Measurements from ENCODE around the gene SPRR2D. TPM values are rescaled to one million over a fixed set of nuclear protein-coding genes. Genes with fewer than 3 reads are reported as not detected.

SPRR2D gene
- total and polyA plus RNA-seq, 2 experiments from 2014 or later = not detected

- no peak overlapping the region for H3K27ac ChIP-seq (ENCODE audit: low read depth)
- H3F3A ChIP-seq (replicated peaks; ENCODE audit: low read depth) = no peaks in the 10 kb centered on the region
- Mint-ChIP-seq H3K9me3 (no peaks in the 10 kb centered on the region), H3K27ac (no peak overlapping the region), H3K27me3 (ENCODE audit: insufficient read depth, low read depth, poor library complexity) (peaks cover 2% of the 10 kb centered on the region), H3K36me3 (ENCODE audit: low read depth) (no peaks in the 10 kb centered on the region), H3K4me3 (no peak overlapping the region), H3K4me1 (peaks cover 7% of the 10 kb centered on the region; the same call in 2 of the 3 replicates)
- no peak for DNase-seq (ENCODE audit: low spot score)
- H3K4me3 ChIP-seq = no peak overlapping the region
- H4K20me1 ChIP-seq (replicated peaks; ENCODE audit: insufficient read depth) = no peaks in the 10 kb centered on the region
- no peak overlapping the region for H3K4me2 ChIP-seq
- no peaks in the 10 kb centered on the region for H3K27me3 ChIP-seq (ENCODE audit: insufficient read depth)
- no peak for TF ChIP-seq NANOG (IDR thresholded peaks at IDR 0.05; ENCODE audit: borderline replicate concordance)
- TF ChIP-seq, protein P1, sequence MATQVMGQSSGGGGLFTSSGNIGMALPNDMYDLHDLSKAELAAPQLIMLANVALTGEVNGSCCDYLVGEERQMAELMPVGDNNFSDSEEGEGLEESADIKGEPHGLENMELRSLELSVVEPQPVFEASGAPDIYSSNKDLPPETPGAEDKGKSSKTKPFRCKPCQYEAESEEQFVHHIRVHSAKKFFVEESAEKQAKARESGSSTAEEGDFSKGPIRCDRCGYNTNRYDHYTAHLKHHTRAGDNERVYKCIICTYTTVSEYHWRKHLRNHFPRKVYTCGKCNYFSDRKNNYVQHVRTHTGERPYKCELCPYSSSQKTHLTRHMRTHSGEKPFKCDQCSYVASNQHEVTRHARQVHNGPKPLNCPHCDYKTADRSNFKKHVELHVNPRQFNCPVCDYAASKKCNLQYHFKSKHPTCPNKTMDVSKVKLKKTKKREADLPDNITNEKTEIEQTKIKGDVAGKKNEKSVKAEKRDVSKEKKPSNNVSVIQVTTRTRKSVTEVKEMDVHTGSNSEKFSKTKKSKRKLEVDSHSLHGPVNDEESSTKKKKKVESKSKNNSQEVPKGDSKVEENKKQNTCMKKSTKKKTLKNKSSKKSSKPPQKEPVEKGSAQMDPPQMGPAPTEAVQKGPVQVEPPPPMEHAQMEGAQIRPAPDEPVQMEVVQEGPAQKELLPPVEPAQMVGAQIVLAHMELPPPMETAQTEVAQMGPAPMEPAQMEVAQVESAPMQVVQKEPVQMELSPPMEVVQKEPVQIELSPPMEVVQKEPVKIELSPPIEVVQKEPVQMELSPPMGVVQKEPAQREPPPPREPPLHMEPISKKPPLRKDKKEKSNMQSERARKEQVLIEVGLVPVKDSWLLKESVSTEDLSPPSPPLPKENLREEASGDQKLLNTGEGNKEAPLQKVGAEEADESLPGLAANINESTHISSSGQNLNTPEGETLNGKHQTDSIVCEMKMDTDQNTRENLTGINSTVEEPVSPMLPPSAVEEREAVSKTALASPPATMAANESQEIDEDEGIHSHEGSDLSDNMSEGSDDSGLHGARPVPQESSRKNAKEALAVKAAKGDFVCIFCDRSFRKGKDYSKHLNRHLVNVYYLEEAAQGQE (IDR thresholded peaks at IDR 0.05; ENCODE audit: unreplicated experiment) = no peak
- TF ChIP-seq, protein P2, sequence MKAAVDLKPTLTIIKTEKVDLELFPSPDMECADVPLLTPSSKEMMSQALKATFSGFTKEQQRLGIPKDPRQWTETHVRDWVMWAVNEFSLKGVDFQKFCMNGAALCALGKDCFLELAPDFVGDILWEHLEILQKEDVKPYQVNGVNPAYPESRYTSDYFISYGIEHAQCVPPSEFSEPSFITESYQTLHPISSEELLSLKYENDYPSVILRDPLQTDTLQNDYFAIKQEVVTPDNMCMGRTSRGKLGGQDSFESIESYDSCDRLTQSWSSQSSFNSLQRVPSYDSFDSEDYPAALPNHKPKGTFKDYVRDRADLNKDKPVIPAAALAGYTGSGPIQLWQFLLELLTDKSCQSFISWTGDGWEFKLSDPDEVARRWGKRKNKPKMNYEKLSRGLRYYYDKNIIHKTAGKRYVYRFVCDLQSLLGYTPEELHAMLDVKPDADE (IDR thresholded peaks at IDR 0.05) = no peak
- no peak for TF ChIP-seq JUNB (IDR thresholded peaks at IDR 0.05; ENCODE audit: unreplicated experiment)
- no peak for TF ChIP-seq ZNF331 (CRISPR knock-in tag; IDR thresholded peaks at IDR 0.05; ENCODE audit: low read depth)
- no peak for TF ChIP-seq EZH2phosphoT487 (IDR thresholded peaks at IDR 0.05; ENCODE audit: unreplicated experiment)
- TF ChIP-seq CREB1 (CRISPR knock-in tag; IDR thresholded peaks at IDR 0.05; ENCODE audit: low read depth) = no peak
- no peaks in the 10 kb centered on the region for H3K79me2 ChIP-seq (replicated peaks; ENCODE audit: insufficient read depth)
- peaks cover 1% of the 10 kb centered on the region; the same call in 1 of the 2 replicates for H3K9me2 ChIP-seq (ENCODE audit: insufficient read depth)
- no peak for ATAC-seq
- H3K36me3 ChIP-seq (ENCODE audit: insufficient read depth) = no peaks in the 10 kb centered on the region
- H2AFZ ChIP-seq = no peak overlapping the region
- no peaks in the 10 kb centered on the region for H3K4me1 ChIP-seq (ENCODE audit: insufficient read depth)
Measured at GRCh38 chr1:153035211-153035610, 5.7 kb downstream of the SPRR2D start.

- peak overlapping the region; percentile 52; the same call in 1 of the 2 replicates for H2AFZ ChIP-seq
- H3K4me3 ChIP-seq = no peak overlapping the region
- Mint-ChIP-seq H3K36me3 (ENCODE audit: low read depth) (no peaks in the 10 kb centered on the region), H3K4me3 (no peak overlapping the region), H3K4me1 (peaks cover 7% of the 10 kb centered on the region; the same call in 2 of the 3 replicates), H3K27ac (0 out of 2 replicates have a peak overlapping the region, but pooled peaks have one; percentile 49), H3K27me3 (ENCODE audit: insufficient read depth, low read depth, poor library complexity) (peaks cover 2% of the 10 kb centered on the region), H3K9me3 (0 out of 3 replicates have a peak, but pooled peaks cover 3% of the 10 kb centered on the region)
- ATAC-seq (peak; percentile 100), DNase-seq (ENCODE audit: low spot score) (peak; percentile 73)
- no peaks in the 10 kb centered on the region for H3K4me1 ChIP-seq (ENCODE audit: insufficient read depth)
- H4K20me1 ChIP-seq (replicated peaks; ENCODE audit: insufficient read depth) = no peaks in the 10 kb centered on the region
- no peaks in the 10 kb centered on the region for H3K27me3 ChIP-seq (ENCODE audit: insufficient read depth)
- no peak overlapping the region for H3K27ac ChIP-seq (ENCODE audit: low read depth)
- no peaks in the 10 kb centered on the region for H3K79me2 ChIP-seq (replicated peaks; ENCODE audit: insufficient read depth)
- no peaks in the 10 kb centered on the region for H3F3A ChIP-seq (replicated peaks; ENCODE audit: low read depth)
- H3K9me2 ChIP-seq (ENCODE audit: insufficient read depth) = peaks cover 5% of the 10 kb centered on the region; the same call in 1 of the 2 replicates
- no peak overlapping the region for H3K4me2 ChIP-seq
- H3K36me3 ChIP-seq (ENCODE audit: insufficient read depth) = no peaks in the 10 kb centered on the region
- TF ChIP-seq, protein P3, sequence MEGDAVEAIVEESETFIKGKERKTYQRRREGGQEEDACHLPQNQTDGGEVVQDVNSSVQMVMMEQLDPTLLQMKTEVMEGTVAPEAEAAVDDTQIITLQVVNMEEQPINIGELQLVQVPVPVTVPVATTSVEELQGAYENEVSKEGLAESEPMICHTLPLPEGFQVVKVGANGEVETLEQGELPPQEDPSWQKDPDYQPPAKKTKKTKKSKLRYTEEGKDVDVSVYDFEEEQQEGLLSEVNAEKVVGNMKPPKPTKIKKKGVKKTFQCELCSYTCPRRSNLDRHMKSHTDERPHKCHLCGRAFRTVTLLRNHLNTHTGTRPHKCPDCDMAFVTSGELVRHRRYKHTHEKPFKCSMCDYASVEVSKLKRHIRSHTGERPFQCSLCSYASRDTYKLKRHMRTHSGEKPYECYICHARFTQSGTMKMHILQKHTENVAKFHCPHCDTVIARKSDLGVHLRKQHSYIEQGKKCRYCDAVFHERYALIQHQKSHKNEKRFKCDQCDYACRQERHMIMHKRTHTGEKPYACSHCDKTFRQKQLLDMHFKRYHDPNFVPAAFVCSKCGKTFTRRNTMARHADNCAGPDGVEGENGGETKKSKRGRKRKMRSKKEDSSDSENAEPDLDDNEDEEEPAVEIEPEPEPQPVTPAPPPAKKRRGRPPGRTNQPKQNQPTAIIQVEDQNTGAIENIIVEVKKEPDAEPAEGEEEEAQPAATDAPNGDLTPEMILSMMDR (conservative IDR thresholded peaks at IDR 0.05; ENCODE audit: low read depth in 2 of 2) = peak; percentile 65 to 75
Measured at GRCh38 chr1:153032677-153033308, 8.1 kb downstream of the SPRR2D start.
